ENCODE measurements around the gene TAS2R10.

DNA sequence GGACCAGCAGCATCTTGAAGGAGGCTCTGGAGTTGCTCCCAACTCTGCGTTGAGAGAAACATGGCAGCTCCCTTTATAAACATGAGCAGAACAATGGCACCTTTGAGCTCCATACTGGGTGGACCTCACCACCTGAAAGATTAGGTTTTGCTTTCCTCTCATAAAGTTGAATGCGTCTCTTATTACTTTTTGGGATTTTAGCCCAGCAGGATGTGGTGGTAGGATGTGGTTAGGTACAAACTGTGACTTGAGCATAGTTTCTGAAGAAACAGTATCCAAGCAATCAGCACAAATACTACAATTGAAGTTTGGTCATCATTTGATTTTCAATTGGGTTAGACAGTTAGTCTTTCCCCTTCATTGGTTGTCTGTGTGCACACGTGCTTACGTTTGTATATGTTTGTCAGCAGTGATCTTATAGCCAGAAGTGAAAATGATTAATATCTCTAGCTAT lies 23.3 kb upstream of the TAS2R10 start, which contains the start of gene PRR4:
- TF ChIP-seq POLR2A (IDR thresholded peaks at IDR 0.05; ENCODE audit: low read depth, low read length) = no peak
- no peak for TF ChIP-seq POLR2AphosphoS5 (IDR thresholded peaks at IDR 0.05; ENCODE audit: low read depth, low read length)
- TF ChIP-seq TAF1 (IDR thresholded peaks at IDR 0.05; ENCODE audit: low read depth, low read length) = no peak
